ENCODE measurements around the gene SND1. TPM values are rescaled to one million over a fixed set of nuclear protein-coding genes. Genes with fewer than 3 reads are reported as not detected.

Gene SND1
- total RNA-seq, 6 experiments from 2014 or later: 217 to 259 (median 247) TPM

- Mint-ChIP-seq H3K9me3 (peaks cover 8% of the 10 kb centered on the region), H3K4me3 (no peak overlapping the region), H3K27me3 (ENCODE audit: insufficient read depth) (peaks cover 4% of the 10 kb centered on the region), H3K36me3 (ENCODE audit: low read depth) (peaks cover 8% of the 10 kb centered on the region), H3K4me1 (ENCODE audit: low read depth) (peaks cover 31% of the 10 kb centered on the region), H3K27ac (peak overlapping the region; percentile 48)
- peak; percentile 3 for DNase-seq
- TF ChIP-seq CTCF (IDR thresholded peaks at IDR 0.05): no peak
These were observed 331.9 kb downstream of the SND1 start for GRCh38 chr7:127983804-127984332.

GRCh38 chr7:127986581-127987521 is 334.9 kb downstream of the SND1 start:
- H3K9me3 Mint-ChIP-seq: no peaks in the 10 kb centered on the region
- H3K27me3 Mint-ChIP-seq (ENCODE audit: insufficient read depth): peaks cover 4% of the 10 kb centered on the region
- no peak overlapping the region for H3K4me3 Mint-ChIP-seq
- DNase-seq: no peak
- no peak overlapping the region; the same call in 1 of the 2 replicates for H3K27ac Mint-ChIP-seq
- 0 out of 2 replicates have a peak, but pooled peaks cover under 1% of the 10 kb centered on the region for H3K36me3 Mint-ChIP-seq (ENCODE audit: low read depth)
- peaks cover 25% of the 10 kb centered on the region for H3K4me1 Mint-ChIP-seq (ENCODE audit: low read depth)
- TF ChIP-seq CTCF (IDR thresholded peaks at IDR 0.05): no peak

- Mint-ChIP-seq H3K27me3 (ENCODE audit: insufficient read depth) (no peaks in the 10 kb centered on the region; the same call in 1 of the 2 replicates), H3K9me3 (no peaks in the 10 kb centered on the region), H3K27ac (no peak overlapping the region), H3K36me3 (ENCODE audit: low read depth) (peaks cover 16% of the 10 kb centered on the region; the same call in 1 of the 2 replicates), H3K4me1 (ENCODE audit: low read depth) (peaks cover 17% of the 10 kb centered on the region), H3K4me3 (no peak overlapping the region)
- TF ChIP-seq CTCF (IDR thresholded peaks at IDR 0.05): no peak
- DNase-seq: no peak
These were observed 336.8 kb downstream of the SND1 start for GRCh38 chr7:127988751-127989150.

GRCh38 chr7:127993317-127993716 is 341.3 kb downstream of the SND1 start:
- Mint-ChIP-seq H3K27me3 (ENCODE audit: insufficient read depth) (no peaks in the 10 kb centered on the region), H3K27ac (no peak overlapping the region)

GRCh38 chr7:127993987-127994386 is 342.0 kb downstream of the SND1 start:
- Mint-ChIP-seq H3K27ac (no peak overlapping the region), H3K27me3 (ENCODE audit: insufficient read depth) (no peaks in the 10 kb centered on the region), H3K4me3 (no peak overlapping the region), H3K4me1 (ENCODE audit: low read depth) (peaks cover 39% of the 10 kb centered on the region), H3K36me3 (ENCODE audit: low read depth) (peaks cover 30% of the 10 kb centered on the region; the same call in 1 of the 2 replicates), H3K9me3 (no peaks in the 10 kb centered on the region)
- TF ChIP-seq CTCF (IDR thresholded peaks at IDR 0.05): no peak
- DNase-seq: no peak

More at GRCh38 chr7:127993317-127993716, 341.3 kb downstream of the SND1 start:
- no peak overlapping the region for H3K4me3 Mint-ChIP-seq
- H3K36me3 Mint-ChIP-seq (ENCODE audit: low read depth): peaks cover 30% of the 10 kb centered on the region; the same call in 1 of the 2 replicates
- no peak for DNase-seq
- no peaks in the 10 kb centered on the region for H3K9me3 Mint-ChIP-seq
- H3K4me1 Mint-ChIP-seq (ENCODE audit: low read depth): peaks cover 43% of the 10 kb centered on the region
- no peak for TF ChIP-seq CTCF (IDR thresholded peaks at IDR 0.05)
